Measurements from ENCODE around the gene OSCP1. TPM values are rescaled to one million over a fixed set of nuclear protein-coding genes. Genes with fewer than 3 reads are reported as not detected.
"Not testable (repeated sequence)": the region's sequence is repeated elsewhere in the genome, so short reads cannot be mapped to it uniquely, and the experiment has no call there.

The OSCP1 gene
- polyA plus RNA-seq, 1 of the 3 experiments (the other 2 are of a cell fraction) = 11.9 TPM

DNA sequence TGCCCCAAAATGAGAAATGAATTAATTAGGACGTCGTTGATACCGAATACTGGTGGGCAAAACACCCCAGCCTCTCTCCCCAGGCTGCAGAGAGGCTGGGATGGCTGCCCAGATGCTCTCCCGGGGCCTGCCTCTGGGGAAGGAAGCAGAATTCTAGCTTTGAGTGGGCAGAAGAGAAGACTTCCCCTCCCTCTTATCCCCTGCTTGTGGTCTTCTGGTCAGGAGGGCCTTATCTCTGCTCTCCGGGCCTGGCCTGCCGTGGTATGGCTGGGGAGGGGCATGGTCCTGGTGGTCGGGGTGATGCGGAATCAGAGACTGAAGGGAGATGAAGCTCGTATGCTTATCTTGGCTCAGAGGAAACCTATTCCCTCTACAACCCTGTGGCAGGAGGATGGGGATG lies 42.2 kb upstream of the OSCP1 start:
- Histone ChIP-seq H2AFZ (ENCODE audit: low read depth) (no peak overlapping the region), H3K9ac (no peak overlapping the region), H3K9me2 (no peaks in the 10 kb centered on the region), H3F3A (replicated peaks; ENCODE audit: insufficient read depth) (no peaks in the 10 kb centered on the region), H3K4me2 (no peak overlapping the region), H3K27me3 (ENCODE audit: insufficient read depth) (no peaks in the 10 kb centered on the region; the same call in 1 of the 2 replicates), H3K9me3 (no peaks in the 10 kb centered on the region), H3K36me3 (replicated peaks in 1 of 2; ENCODE audit: control insufficient read depth in 1 of 2, insufficient read depth in 2 of 2, low read length in 1 of 2) (no peaks in the 10 kb centered on the region), H3K4me1 (ENCODE audit: control insufficient read depth in 1 of 2, insufficient read depth in 2 of 2, low read depth in 1 of 2, low read length in 1 of 2) (no peaks in the 10 kb centered on the region; a peak in 1 of 4 replicates), H3K4me3 (ENCODE audit: low read depth in 2 of 2, low read length in 1 of 2) (no peak overlapping the region), H4K20me1 (ENCODE audit: insufficient read depth) (no peaks in the 10 kb centered on the region), H3K79me2 (ENCODE audit: insufficient read depth) (no peaks in the 10 kb centered on the region), H3K27ac (ENCODE audit: low read depth in 2 of 2, low read length in 1 of 2) (no peak overlapping the region)
- WGBS (ENCODE audit: low lambda C conversion rate) = 28% methylated on average over 8 of the region's 9 CpGs
- TF ChIP-seq FOSL2 (IDR thresholded peaks at IDR 0.05; ENCODE audit: borderline replicate concordance, low read depth) = no peak
- no peak for TF ChIP-seq EZH2phosphoT487 (IDR thresholded peaks at IDR 0.05; ENCODE audit: borderline replicate concordance, low read depth)
- TF ChIP-seq ZBTB33 (IDR thresholded peaks at IDR 0.05; ENCODE audit: borderline replicate concordance, low read depth) = no peak
- no peak for TF ChIP-seq SIN3A (IDR thresholded peaks at IDR 0.05; ENCODE audit: borderline replicate concordance, low read depth, low read length)
- TF ChIP-seq YY1 (IDR thresholded peaks at IDR 0.05; ENCODE audit: low read depth) = no peak
- no peak for TF ChIP-seq TAF1 (IDR thresholded peaks at IDR 0.05; ENCODE audit: borderline replicate concordance, low read depth, low read length)
- TF ChIP-seq RFX5 (IDR thresholded peaks at IDR 0.05; ENCODE audit: low read length) = no peak
- TF ChIP-seq, protein P1, sequence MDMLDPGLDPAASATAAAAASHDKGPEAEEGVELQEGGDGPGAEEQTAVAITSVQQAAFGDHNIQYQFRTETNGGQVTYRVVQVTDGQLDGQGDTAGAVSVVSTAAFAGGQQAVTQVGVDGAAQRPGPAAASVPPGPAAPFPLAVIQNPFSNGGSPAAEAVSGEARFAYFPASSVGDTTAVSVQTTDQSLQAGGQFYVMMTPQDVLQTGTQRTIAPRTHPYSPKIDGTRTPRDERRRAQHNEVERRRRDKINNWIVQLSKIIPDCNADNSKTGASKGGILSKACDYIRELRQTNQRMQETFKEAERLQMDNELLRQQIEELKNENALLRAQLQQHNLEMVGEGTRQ (IDR thresholded peaks at IDR 0.05; ENCODE audit: borderline replicate concordance, low read depth, low read length) = no peak
- no peak for TF ChIP-seq ELF1 (IDR thresholded peaks at IDR 0.05)
- no peak for TF ChIP-seq CHD2 (IDR thresholded peaks at IDR 0.05; ENCODE audit: low read length, partially characterized antibody)
- TF ChIP-seq NFIC (IDR thresholded peaks at IDR 0.05; ENCODE audit: borderline replicate concordance) = no peak
- no peak for TF ChIP-seq TCF12 (IDR thresholded peaks at IDR 0.05)
- no peak for TF ChIP-seq RXRA (IDR thresholded peaks at IDR 0.05; ENCODE audit: borderline replicate concordance, low read depth)
- TF ChIP-seq EP300 (IDR thresholded peaks at IDR 0.05; ENCODE audit: borderline replicate concordance in 1 of 2, low read depth in 1 of 2, low read length in 1 of 2) = no peak
- no peak for TF ChIP-seq GABPA (IDR thresholded peaks at IDR 0.05; ENCODE audit: low read depth)
- TF ChIP-seq MEF2A (IDR thresholded peaks at IDR 0.05; ENCODE audit: borderline replicate concordance, low read depth) = no peak
- no peak for DNase-seq
- POLR2A ChIA-PET = no interaction called here
- CTCF ChIA-PET = interaction anchor here (1.1 to 3.6 kb wide), 2 partner anchors 13 to 24 kb away, joined by 3 to 17 read pairs; no protein-coding TSS in a partner anchor

GRCh38 chr1:36489258-36490051 lies 39.2 kb upstream of the OSCP1 start:
- H3K9ac ChIP-seq, H3K4me2 ChIP-seq, POLR2A ChIA-PET: not testable (repeated sequence)

More at GRCh38 chr1:36489258-36490051, 39.2 kb upstream of the OSCP1 start:
- CTCF ChIA-PET = interaction anchor here (3.6 kb wide), 1 partner anchor 27 kb away, joined by 17 read pairs; no protein-coding TSS in a partner anchor
- H3K9me3 ChIP-seq; H3K4me3 ChIP-seq (ENCODE audit: low read depth in 2 of 2, low read length in 1 of 2); H3K4me1 ChIP-seq (ENCODE audit: control insufficient read depth in 1 of 2, insufficient read depth in 2 of 2, low read depth in 1 of 2, low read length in 1 of 2); H2AFZ ChIP-seq (ENCODE audit: low read depth); H4K20me1 ChIP-seq (ENCODE audit: insufficient read depth); H3F3A ChIP-seq (replicated peaks; ENCODE audit: insufficient read depth); H3K27ac ChIP-seq (ENCODE audit: low read depth in 2 of 2, low read length in 1 of 2); H3K27me3 ChIP-seq (ENCODE audit: insufficient read depth); DNase-seq; H3K9me2 ChIP-seq; H3K79me2 ChIP-seq (ENCODE audit: insufficient read depth); H3K36me3 ChIP-seq (replicated peaks in 1 of 2; ENCODE audit: control insufficient read depth in 1 of 2, insufficient read depth in 2 of 2, low read length in 1 of 2): not testable (repeated sequence)
- 53% methylated on average over 10 of the region's 10 CpGs for WGBS (ENCODE audit: low lambda C conversion rate)

All from SK-N-SH (cell line).